Measurements from ENCODE around the gene CST9L.

The CST9L gene

GRCh38 chr20:23550227-23550626 is 18.1 kb downstream of the CST9L start:
- in situ Hi-C loops (cut with MboI; ENCODE audit: low sequenced_read_pairs, unreplicated experiment): no loop called here
- DNase-seq (ENCODE audit: low spot score): no peak
- no peak for TF ChIP-seq CTCF (IDR thresholded peaks at IDR 0.05; ENCODE audit: borderline replicate concordance, control extremely low read depth, extremely low read depth, insufficient read depth, missing control alignments)

DNA sequence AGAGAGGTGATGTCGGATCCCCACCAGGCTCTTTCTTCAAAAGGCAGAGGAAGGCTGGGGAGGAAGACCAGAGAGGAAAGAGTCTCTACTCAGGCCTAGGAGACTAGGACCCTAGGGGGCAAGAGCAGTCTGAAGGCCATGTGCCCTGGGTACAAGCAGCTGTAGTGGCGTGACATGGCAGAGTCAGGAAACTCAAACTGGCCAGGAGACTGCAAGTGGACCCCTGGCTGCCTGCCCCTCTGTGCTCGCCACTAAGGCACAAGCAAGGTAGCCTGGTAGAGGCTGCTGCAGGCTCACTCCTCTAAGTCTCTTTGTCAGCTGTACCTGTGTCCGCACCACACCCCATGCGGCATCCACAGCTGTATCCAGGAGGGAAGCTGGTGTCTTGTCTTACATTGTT is 19.9 kb downstream of the CST9L start:
- in situ Hi-C loops (cut with MboI; ENCODE audit: low sequenced_read_pairs, unreplicated experiment): no loop called here
- no peak for DNase-seq (ENCODE audit: low spot score)
- TF ChIP-seq CTCF (IDR thresholded peaks at IDR 0.05; ENCODE audit: borderline replicate concordance, control extremely low read depth, extremely low read depth, insufficient read depth, missing control alignments): no peak

- in situ Hi-C loops (cut with MboI; ENCODE audit: low sequenced_read_pairs, unreplicated experiment): no loop called here
- DNase-seq (ENCODE audit: low spot score): no peak
- TF ChIP-seq CTCF (IDR thresholded peaks at IDR 0.05; ENCODE audit: borderline replicate concordance, control extremely low read depth, extremely low read depth, insufficient read depth, missing control alignments): no peak
Observed at GRCh38 chr20:23547613-23548012, 20.7 kb downstream of the CST9L start.

DNA sequence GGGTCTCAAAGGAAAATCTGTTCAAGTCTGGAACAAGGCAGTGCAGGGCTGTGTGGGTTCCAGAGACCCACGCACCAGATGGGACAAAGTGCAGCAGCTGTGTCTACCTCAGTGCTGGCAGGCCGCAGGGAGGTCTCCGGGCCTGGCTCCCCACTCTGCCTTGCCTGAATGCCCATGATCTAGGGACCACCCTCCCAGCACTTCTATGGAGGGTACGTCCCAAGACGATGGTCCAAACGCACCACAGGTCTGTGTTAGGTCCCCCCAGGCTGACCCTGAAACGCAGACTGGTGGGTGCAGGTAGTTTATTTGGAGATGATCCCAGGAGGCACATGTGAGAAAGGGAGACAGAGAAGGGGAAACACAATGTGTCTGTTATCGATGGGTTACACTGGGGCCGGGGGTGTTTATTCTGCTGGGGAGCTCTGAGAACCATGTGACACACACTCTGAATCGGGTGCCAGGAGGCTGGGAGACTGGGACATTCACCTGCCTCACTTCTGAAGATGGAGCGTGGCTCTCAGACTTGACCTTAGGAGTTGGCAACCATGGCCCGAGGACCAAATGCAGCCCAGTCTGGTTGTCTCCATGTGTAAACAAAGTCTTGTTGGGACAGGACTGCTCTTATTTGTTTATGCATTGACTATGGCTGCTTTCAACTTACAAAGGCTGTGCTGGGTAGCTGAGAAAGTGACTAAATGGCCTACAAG is 21.7 kb downstream of the CST9L start:
- no peak for TF ChIP-seq CTCF (IDR thresholded peaks at IDR 0.05; ENCODE audit: borderline replicate concordance, control extremely low read depth, extremely low read depth, insufficient read depth, missing control alignments)
- in situ Hi-C loops (cut with MboI; ENCODE audit: low sequenced_read_pairs, unreplicated experiment): no loop called here
- no peak for DNase-seq (ENCODE audit: low spot score)

DNA sequence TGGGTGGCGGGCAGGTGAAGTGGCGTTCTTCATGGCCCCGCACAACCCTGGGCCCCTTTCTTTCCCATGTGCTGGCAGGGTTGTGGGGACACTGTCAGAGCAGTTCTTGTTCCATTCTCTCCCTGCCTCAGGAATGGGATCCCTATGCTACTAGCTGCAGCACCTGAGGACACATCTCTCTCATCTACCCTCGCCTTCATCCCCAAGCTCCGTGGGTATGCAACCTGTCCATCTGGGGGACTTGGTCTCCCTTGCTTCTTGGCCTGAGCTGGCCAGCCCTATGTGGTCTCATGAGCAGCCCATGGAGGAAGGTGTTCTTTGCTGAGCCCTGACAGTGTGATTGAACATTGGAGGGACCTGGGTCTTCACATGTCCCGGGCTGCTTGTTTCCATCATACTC is 24.2 kb downstream of the CST9L start:
- in situ Hi-C loops (cut with MboI; ENCODE audit: low sequenced_read_pairs, unreplicated experiment): no loop called here
- TF ChIP-seq CTCF (IDR thresholded peaks at IDR 0.05; ENCODE audit: borderline replicate concordance, control extremely low read depth, extremely low read depth, insufficient read depth, missing control alignments): no peak
- no peak for DNase-seq (ENCODE audit: low spot score)

DNA sequence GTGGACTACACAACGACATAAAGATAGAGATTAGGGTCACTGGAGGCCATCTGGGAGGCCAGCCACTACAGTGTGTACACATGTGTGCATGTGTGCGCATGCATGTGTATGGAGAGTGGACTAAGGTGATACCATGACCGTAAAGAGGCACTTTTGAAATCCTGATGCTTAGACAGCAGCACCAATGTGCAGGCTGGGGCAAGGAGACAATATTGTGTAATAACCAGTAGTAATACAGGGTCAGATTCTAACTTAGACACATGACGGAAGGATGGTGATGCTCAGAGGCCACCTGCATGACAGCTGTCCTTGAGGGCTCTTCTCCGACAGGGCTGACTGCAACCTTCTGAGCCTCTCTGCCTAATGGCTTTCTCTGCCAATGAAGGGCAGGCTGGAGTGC is 25.5 kb downstream of the CST9L start:
- DNase-seq (ENCODE audit: low spot score): no peak
- in situ Hi-C loops (cut with MboI; ENCODE audit: low sequenced_read_pairs, unreplicated experiment): no loop called here
- no peak for TF ChIP-seq CTCF (IDR thresholded peaks at IDR 0.05; ENCODE audit: borderline replicate concordance, control extremely low read depth, extremely low read depth, insufficient read depth, missing control alignments)
